C4-2B (cell line): ENCODE data around the gene CYTH1.

ENCODE experiments used
- H3K27ac ChIP-seq: fragments of 450-650 bp; 2 replicates; pipeline ENCODE4 v1.5.1; 2017
- CTCF ChIP-seq: fragments of 450-650 bp; conservative IDR thresholded peaks from 2 replicates; pipeline ENCODE4 v1.5.1; 2017; ENCODE audit warnings: mild to moderate bottlenecking
- ZFX ChIP-seq: fragments of 450-650 bp; IDR thresholded peaks from 2 replicates; pipeline ENCODE4 v1.6.1; 2017

The CYTH1 gene

DNA sequence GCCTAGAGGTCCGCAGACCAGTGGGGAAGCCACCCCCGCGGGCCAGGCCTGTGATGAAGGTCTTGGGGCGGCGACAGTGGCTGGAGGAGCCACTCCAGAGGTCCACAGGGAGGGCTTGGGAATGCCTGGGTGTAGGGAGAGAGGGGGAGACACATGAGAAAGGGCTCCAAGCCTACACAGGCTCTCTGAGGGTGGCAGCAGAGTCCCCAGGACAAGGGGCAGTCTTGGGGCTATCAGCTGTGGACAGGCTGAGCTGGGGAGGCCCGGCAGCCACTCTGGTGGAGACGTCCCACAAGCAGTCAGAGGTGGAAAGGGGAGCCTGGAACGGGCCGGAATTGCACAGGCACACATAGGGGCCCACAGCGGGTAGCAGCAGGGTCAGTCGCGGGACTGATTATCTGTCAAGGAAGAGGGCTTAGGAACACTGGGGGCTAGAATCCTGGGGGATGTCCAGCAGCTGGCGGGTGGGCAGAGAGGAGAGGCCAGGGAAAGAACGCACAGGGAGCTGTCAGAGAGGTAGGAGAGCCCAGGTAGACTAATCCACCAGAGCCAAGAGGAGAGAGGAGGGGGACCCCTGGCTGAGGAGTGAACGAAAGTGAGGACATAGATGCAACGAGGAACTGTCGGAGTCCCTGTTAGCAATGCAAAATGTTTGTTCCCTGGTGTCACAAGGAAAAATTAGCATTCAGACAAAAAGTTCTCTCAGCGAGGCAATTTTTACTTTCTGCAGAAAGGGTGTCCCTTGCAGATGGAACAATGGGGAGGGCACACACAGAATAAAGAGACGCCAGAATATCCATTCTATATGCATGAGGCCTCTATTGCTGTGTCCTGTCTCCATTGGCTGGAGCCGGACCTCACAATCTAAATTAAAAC, 111.0 kb downstream of the CYTH1 start:
- H3K27ac ChIP-seq, result no peak overlapping the region
- no peak for TF ChIP-seq ZFX
- no peak for TF ChIP-seq CTCF

DNA sequence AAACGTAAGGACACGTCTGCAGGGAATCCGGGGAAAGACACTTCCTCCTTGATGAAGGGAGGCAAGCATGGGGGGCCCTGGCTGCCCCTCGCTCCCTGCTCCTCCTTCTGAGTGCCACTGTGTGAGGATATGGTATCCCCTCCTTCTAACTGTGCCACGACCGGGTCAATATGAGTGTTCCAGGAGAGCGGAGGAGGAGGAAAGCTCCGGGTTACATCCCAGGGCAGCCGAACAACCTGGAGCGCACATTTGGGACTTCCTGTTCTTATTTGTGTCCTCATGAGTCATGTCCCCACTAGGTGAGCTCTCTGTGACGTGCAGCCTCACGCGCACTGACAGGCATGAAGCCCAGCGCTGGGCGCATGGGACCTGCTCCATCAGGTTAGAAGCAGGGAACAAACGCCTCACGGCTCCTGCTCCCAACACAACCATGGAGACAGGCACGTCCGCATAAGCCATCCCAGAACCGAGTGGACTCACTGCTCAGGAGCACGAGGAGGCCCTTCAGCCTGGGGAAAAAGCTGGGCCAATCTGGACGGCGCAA, 112.0 kb downstream of the CYTH1 start:
- H3K27ac ChIP-seq, result no peak overlapping the region
- TF ChIP-seq CTCF (no peak), ZFX (no peak)

- H3K27ac ChIP-seq, result no peak overlapping the region
Observed at GRCh38 chr17:78669256-78669974, 112.7 kb downstream of the CYTH1 start.

GRCh38 chr17:78668847-78669246, 113.2 kb downstream of the CYTH1 start:
- TF ChIP-seq CTCF (no peak), ZFX (no peak)
- H3K27ac ChIP-seq, result no peak overlapping the region

More at GRCh38 chr17:78669256-78669974, 112.7 kb downstream of the CYTH1 start:
- TF ChIP-seq CTCF (no peak), ZFX (no peak)

GRCh38 chr17:78667741-78668640, 114.1 kb downstream of the CYTH1 start:
- TF ChIP-seq CTCF (no peak), ZFX (no peak)
- H3K27ac ChIP-seq, result no peak overlapping the region

DNA sequence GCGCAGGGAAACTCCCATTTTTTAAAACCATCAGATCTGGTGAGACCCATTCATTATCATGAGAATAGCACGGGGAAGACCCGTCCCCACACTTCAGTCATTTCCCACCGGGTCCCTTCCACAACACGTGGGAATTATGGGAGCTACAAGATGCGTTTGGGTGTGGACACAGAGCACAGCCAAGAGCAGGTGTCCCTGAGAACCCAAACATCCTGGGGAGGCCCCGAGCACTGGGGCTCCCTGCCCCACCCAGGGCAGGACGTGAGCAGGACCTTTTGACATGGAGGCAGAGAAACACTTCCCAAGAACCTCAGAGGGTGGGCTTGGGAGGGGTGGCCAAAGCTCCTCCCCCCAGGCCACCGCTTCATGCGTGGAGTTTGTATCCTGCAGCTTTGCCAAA, 115.0 kb downstream of the CYTH1 start:
- no peak overlapping the region for H3K27ac ChIP-seq
- TF ChIP-seq ZFX (no peak), CTCF (no peak)
